ENCODE data around the gene IGSF1.
"Not testable (repeated sequence)": the region's sequence is repeated elsewhere in the genome, so short reads cannot be mapped to it uniquely, and the experiment has no call there.

Gene IGSF1

DNA sequence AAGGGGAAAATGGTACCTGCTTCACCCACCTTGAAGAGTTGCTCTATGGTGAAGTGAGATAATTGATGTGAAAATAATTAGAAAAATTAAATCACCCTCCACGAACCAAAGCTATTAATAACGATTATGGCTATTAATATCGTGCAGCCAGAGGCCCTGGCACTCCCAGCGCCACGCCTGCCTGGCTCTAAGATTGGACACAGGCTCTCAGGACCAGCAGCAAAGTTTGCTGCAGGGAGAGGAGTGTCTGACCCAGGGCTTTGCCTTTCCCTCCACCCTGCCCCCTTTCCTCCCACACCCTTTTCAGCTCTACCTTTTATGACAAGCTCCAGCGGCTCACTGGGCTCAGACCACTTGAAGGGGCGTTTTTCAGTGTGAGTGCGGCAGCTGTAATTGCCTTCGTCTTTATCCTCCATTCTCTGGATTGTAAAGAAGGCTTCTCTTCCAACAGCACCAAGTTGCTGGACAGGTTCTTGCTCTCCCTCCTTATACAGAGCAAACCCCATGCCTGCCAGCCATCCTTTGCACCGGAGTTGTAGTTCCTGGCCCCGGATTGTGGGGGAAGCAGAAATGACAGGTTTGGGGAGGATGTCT, 11.5 kb downstream of the IGSF1 start:
- FAIRE-seq (no peak), DNase-seq (ENCODE audit: insufficient read length, low spot score) (no peak)

DNA sequence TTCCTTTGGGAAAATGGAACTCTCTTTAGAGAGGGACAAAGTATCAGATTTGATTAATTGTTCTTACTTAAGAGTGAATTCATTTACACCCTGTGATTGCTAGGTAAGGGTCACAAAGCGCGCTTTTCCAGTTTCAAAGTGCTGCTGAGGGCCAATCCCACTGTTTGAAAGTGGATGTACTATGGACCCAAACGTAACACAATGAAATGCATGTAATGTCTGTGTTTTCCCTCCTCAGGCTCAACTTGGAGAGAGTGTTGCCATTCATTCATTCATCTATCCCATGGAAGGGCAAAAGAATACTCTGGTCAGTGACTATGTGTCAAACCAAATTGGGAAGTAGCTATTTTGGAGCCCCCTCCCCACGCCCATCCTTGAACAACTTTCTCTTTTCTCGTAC, 16.1 kb downstream of the IGSF1 start:
- no peak for FAIRE-seq

DNA sequence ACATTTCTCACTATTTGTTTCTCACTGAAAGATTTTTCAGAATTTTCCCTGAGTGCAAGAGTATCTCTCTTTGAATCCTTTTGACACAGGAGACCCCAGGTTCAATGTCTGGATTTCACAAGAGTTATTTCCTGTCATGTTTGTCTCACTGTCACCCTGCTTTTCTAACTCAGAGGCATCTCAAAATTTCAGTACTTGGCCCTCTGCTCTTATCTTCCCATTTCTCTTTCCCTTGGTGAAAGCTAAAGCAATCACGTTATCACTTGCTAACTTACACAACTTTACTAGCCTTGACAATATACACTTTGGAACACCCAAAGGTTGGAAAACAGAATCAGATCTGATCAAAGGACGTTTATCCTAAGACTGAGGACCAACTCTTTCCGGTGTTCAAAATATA, 17.3 kb downstream of the IGSF1 start:
- no peak for FAIRE-seq
- DNase-seq (ENCODE audit: insufficient read length, low spot score) = no peak

More for the DNA sequence above, 16.1 kb downstream of the IGSF1 start:
- no peak for DNase-seq (ENCODE audit: insufficient read length, low spot score)

DNA sequence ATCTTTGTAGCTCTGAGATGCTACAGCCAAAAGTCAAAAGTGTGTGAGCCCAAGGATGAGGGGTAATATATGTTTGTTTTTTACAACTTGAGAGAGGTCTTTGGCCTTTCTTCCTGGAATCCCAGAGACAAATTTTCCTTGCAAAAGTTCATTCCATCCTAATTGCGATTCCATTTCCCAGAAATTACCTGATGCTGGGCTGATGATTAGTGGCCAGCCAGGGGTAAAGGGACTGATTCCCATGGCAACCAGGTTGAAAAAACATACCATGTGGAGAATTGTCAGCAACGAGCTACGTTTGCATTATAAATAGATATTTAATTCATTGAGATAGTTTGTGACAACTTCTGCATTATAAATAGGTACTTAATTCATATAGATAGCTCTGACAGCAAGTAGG, 17.8 kb downstream of the IGSF1 start:
- no peak for FAIRE-seq

DNA sequence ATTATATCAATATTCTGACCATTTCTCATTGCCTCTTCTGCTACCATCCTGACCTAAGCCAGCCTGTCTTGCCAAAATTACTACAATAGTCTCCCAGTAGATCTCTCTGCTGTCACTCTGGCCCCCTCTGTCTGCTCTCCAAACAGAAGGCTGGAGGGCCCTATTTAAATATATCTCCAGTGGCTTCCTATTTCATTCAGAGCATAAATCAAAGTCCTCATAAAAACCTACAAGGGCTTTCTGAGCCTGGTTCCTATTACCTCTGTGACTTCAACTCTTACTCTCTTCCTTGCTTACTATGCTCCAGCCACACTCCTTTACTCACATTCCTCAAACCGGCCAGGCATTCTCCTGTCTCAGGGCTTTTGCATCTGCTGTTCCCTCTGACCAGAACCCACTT, 19.0 kb downstream of the IGSF1 start:
- DNase-seq (ENCODE audit: insufficient read length, low spot score) = no peak

More for the DNA sequence above, 17.8 kb downstream of the IGSF1 start:
- DNase-seq (ENCODE audit: insufficient read length, low spot score) = no peak

DNA sequence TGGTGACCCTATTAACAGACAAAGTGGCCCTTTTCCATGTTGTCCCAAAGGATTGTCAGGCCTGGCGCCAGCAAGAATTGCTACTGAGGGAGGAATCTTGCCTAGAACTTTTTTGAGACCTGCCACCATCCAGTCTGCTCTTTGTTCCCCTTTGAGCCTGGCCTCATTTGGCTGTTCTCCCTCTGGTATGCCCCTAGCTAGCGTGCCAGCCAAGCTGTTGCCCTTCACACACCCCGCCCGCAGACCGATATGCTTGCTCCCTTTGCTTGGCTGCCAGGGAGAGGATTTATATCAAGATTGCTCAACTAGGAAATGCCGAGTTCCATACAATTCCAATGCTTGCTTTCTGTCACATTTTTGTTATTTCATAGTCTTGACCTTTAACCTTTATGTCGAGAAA, 24.4 kb downstream of the IGSF1 start:
- DNase-seq (ENCODE audit: insufficient read length, low spot score) (no peak), FAIRE-seq (no peak)

More for the DNA sequence above, 19.0 kb downstream of the IGSF1 start:
- no peak for FAIRE-seq

DNA sequence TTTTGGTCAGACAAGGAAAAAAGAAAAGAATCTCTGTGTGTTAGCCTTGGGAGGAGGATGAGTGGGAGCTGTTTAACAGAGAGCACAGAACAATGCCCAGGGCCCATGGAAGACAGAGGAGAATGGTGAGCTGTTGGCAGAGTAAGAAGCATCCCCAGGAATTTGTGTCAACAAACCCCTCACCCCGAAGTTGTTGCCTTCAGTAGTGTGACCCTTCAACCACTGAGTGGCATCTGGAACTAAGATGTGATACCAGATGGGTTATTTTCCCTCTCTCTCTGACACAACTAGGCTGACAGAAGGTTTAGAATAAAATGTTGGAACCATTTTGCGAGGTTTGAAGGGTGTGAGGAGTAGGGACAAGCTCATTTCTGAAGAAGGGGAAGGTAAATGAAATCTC, 25.1 kb downstream of the IGSF1 start:
- FAIRE-seq (no peak), DNase-seq (ENCODE audit: insufficient read length, low spot score) (no peak)

DNA sequence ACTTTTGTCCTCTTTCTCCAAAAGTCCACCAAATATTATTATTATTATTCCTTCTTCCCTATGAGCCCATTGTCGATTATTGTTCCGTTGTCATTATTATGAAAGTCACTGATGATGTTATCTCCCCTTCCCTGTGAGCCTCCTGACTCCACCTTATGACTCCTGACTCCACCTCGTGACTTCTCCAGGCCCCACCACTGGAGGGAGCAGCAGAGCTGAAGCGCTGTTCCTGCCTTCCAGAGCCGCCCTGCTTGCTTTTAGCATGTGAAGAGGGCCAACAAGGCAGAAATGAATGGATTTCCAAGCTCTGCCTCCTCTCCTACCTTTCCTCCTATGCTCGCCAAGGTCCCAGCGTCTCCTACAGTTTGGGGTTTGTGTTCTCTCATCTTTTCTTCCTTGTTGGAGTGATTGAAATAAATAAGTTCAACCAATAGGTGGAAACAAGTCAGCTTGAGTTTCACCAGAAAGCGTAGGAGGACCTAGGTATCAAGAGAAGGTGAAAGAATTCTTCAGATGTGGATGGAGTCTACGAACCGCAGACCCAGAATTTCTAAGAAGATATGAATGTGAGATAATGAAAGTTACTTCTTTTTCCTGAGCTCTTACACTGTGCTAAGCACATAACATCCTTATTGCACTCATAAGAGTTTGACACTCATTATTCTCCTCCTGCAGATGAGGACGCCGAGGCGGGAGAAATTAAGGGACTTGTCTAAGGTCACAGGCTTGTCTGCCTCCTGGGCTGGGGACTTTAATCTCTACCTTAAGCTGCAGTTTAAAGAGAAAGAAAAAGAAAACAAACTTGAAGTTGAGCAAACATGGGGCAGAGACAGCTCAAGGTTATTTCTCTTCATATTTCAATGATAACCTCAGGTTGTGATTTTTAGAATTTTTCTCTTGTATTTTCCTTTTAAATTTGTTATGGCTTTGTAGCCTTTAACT, 26.1 kb downstream of the IGSF1 start:
- DNase-seq (ENCODE audit: insufficient read length, low spot score) (no peak), FAIRE-seq (no peak)

DNA sequence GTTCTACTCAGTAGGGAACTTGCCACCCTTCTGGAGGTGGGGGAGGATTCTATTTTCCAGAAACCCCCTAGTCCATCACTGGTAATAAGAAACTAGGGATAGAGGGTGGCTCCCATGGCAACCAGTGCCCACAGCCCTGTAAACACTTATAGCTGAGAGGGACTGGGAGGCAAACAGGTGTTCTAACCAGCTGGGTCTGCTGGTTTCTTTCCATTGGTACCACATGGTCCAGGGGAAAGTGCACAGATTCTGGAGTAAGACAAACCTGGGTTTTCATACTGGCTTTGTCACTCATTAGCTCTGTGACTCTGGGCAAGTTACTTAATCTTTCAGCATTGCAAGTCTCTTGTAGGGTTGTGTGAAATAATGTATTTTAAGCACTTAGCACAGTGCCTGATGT, 26.9 kb downstream of the IGSF1 start:
- FAIRE-seq (no peak), DNase-seq (ENCODE audit: insufficient read length, low spot score) (no peak)

DNA sequence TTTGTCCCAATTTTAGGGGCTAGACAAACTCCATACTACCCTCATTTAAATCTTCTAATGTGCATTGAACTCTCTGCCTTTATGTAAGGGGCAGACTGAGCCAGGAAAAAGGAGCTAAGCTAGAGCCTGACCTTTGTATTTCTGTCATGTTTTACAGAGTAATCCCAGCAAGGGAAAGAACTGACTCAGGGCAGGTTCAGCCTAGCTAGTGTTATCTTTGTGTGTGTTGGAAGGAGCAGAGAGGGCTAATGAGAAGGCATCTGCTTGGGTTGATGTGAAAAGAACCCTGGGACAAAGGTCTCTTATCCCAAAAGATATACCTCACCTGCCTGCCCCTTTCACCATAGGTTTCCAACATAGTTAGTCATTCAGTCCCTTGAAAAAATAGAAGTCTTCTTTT, 31.7 kb downstream of the IGSF1 start:
- no peak for FAIRE-seq

DNA sequence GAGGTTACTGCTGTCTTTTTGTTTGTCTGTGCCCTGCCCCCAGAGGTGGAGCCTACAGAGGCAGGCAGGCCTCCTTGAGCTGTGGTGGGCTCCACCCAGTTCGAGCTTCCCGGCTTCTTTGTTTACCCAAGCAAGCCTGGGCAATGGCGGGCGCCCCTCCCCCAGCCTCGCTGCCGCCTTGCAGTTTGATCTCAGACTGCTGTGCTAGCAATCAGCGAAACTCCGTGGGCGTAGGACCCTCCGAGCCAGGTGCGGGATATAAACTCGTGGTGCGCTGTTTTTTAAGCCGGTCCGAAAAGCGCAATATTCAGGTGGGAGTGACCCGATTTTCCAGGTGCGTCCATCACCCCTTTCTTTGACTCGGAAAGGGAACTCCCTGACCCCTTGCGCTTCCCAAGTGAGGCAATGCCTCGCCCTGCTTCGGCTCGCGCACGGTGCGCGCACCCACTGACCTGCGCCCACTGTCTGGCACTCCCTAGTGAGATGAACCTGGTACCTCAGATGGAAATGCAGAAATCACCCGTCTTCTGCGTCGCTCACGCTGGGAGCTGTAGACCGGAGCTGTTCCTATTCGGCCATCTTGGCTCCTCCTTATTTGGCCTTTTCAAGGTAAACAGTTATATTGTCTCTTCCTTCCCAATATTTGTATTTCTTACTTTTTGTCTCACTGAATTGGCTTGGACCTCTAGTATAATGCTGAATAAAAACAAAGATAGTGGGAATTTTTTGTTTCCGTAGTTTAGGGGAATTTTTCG, 37.9 kb downstream of the IGSF1 start:
- DNase-seq (ENCODE audit: insufficient read length, low spot score); FAIRE-seq: not testable (repeated sequence)

More for the DNA sequence above, 31.7 kb downstream of the IGSF1 start:
- no peak for DNase-seq (ENCODE audit: insufficient read length, low spot score)

DNA sequence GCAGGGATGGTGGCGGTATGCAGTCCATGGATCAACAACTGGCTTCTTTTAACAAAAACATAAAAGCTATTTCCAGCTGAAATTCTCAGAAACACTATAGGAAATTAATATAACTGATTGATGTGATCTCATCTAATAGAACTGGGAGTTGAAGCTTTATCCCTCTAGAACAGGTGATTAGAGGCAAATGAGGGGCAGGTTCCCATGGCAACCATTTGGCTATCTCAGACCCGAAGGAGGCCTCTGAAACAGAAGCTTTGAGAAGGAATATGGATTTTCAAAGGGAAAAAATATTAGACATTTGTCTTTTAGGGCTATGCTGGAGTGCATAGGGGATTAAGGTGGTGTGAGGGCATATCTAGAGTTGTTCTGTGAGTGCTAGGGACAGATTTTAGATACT, 50.0 kb downstream of the IGSF1 start:
- no peak for FAIRE-seq
- DNase-seq (ENCODE audit: insufficient read length, low spot score) = no peak

DNA sequence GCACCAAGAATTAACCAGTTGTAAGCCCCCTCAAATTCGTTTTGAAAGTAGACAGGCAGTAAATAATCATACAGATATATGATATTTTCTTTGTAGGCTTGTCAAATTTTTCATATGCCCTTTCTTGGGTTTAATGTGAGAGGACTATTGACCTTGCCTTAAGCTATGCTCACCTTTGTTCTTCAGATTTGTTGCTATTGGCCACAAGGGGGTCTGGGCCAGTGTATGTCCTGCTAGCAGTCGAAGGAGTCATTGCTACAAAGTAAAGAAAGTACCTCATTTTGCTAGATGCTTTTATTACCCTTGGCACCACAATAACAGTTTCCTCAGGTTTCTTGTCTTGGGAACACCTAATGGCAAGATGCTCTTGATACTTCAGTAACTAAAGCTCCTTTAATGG, 51.7 kb downstream of the IGSF1 start:
- no peak for FAIRE-seq
- DNase-seq (ENCODE audit: insufficient read length, low spot score) = no peak

DNA sequence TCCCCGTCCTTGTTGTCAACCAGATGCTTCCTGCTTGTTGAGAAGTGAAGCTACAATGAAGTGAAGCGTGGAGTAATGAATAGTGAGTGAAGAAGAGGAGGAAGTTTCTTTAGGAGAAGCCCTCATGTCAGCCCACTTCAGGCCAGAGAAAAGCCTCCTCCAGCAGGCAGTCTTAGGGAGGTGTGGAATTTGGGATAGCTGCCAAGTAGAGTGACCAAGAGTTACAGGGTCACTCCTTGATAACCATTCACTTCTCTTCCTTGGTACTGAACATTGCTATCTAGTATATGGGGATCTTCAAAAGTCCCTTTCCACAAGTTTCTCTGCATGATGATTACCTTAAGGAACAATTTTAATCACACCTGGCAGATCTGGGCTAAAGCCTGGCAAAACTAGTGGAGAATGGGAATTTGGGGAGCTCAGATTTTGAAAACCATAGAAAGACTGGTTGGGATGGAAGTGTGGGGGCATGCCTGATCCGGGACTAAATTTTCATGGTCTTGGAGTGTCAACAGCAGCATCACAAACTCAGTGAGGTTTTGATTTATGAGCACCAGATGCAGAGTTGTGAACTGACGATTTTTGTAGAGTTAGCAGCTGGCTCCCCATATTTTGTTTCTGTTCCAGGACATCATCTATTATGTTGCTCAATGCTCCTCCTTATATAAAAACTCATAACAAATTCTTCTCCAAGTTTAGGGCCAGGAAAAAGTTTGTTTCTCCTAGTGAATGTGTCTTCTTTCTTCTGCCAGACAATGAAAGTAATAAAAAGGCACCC, 53.1 kb downstream of the IGSF1 start:
- DNase-seq (ENCODE audit: insufficient read length, low spot score) (no peak), FAIRE-seq (no peak)

DNA sequence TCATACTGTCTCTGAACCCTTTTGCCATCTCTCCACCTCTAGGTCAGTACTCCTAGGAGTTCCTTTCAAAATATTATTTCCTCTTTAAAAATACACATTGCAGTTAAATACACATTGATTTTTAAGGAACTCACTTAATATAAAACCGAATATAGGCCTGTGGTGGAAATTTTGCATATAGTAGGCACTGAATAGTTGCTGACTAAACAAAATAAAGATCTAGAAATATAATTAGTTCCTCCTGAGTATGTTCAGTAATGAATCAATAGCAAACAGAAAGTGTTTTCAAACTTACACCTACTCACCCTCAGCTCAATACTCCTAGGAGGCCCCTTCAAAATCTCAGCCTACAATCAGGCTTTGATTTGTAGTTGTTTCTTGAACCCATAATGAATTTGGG, 61.5 kb downstream of the IGSF1 start:
- DNase-seq (ENCODE audit: insufficient read length, low spot score) = no peak

DNA sequence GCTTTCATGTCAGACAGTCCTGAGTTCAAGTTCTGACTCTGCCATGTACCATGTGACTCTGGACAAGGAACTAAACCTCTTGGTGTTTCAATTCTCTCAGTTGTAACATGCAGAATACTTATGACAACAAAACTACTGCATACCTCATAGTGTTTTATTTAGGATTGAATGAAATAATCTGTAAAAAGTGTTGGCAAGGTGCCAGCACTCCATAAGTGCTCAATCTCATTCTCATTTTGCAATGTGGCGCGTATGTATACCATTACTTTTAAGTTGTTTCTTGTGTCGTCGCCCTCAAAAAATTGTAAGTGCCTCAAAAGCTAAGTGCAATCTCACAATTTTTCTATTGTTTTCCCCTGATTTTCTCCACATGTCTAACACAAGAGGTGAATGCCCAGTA, 62.5 kb downstream of the IGSF1 start:
- no peak for FAIRE-seq
- no peak for DNase-seq (ENCODE audit: insufficient read length, low spot score)

More for the DNA sequence above, 61.5 kb downstream of the IGSF1 start:
- no peak for FAIRE-seq

DNA sequence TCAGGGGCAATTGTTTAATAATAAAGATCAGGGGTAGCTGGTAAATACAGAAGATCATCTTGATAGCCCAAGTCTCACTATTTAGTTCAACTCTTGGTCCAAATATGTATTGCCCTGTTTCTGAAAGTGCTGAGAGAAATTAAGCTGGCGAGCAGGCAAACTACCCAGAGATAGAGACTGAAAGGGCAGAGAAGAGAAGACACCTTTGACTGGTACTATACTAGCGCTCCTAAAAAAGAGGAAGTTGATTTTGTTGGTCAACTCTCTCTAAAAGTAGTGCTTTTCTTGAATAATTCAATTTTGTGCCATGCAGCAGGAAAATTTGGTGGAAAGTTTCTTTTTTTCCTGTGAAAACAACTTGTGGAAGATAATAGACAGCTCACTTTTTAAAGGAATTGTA, 64.0 kb downstream of the IGSF1 start:
- FAIRE-seq = no peak
- no peak for DNase-seq (ENCODE audit: insufficient read length, low spot score)
